K562 (cell line): ENCODE measurements around the gene PDCD11. TPM values are rescaled to one million over a fixed set of nuclear protein-coding genes. Genes with fewer than 3 reads are reported as not detected.

Experiments
- ATAC-seq: fragments of 200-7000 bp; cut with Tn5 transposase; 3 replicates; pipeline ENCODE4 v1.9.1; 2020; ENCODE audit warnings: moderate library complexity
- BruUV-seq: library from RNA; stranded (reverse); fragments of 400-500 nt; replicated peaks from 2 replicates; lab custom pipeline; 2021; lab: Mats Ljungman, UMichigan
- CTCF ChIA-PET: fragments of 300-600 bp; formaldehyde crosslinking; extraction: SDS; loops from one replicate; lab custom pipeline; 2021; ENCODE audit warnings: low intra/inter-chr PET ratio; lab: Yijun Ruan, JAX
- POLR2A ChIA-PET: fragments of 300-600, 350-650 bp; sonication (Branson Sonifier 250); formaldehyde crosslinking; extraction: SDS; loops from one replicate; lab custom pipeline; 2021; ENCODE audit warnings: antibody characterized with exemption, inconsistent platforms; lab: Yijun Ruan, JAX
- DNase-seq, 4 experiments: peaks; one replicate each; pipeline versions ENCODE4 v3.0.0 to v3.0.0-alpha.2; 2011 to 2018; ENCODE audit warnings: low spot score in 3 of 4, mixed read lengths in 3 of 4; ENCODE audit errors: extremely low read depth in 1 of 4
- FAIRE-seq: peaks from 2 replicates; lab custom pipeline; 2011; peaks lifted over from hg19 to GRCh38; lab: Jason Lieb, UNC
- H2AFZ ChIP-seq: 2 replicates; pipeline ENCODE4 v1.6.0; 2011; ENCODE audit warnings: low read depth, low read length, control low read depth, inconsistent platforms
- H3K27ac ChIP-seq: fragments of 200-600 bp; 3 replicates; pipeline ENCODE4 v1.8.0; 2011; ENCODE audit warnings: low read depth, mild to moderate bottlenecking, control low read depth, inconsistent platforms, low read length, moderate library complexity, mixed read lengths; ENCODE audit errors: extremely low read depth
- H3K27me3 ChIP-seq, 2 experiments: fragments of 300-600 bp in 1 of 2; 2 replicates in 1 of 2; 3 replicates in 1 of 2; pipeline versions ENCODE4 v1.6.0 to v1.8.0; 2011; ENCODE audit warnings: inconsistent platforms in 2 of 2, low read length in 2 of 2, mild to moderate bottlenecking in 1 of 2, mixed read lengths in 1 of 2, moderate library complexity in 1 of 2; ENCODE audit not compliant: control insufficient read depth in 2 of 2, insufficient read depth in 2 of 2
- H3K36me3 ChIP-seq: fragments of 300-600 bp; 3 replicates; pipeline ENCODE4 v1.8.0; 2011; ENCODE audit warnings: mild to moderate bottlenecking, low read length, inconsistent platforms; ENCODE audit not compliant: control insufficient read depth, insufficient read depth
- H3K4me1 ChIP-seq, 2 experiments: fragments of 200-600 bp in 1 of 2; replicated peaks in 1 of 2; 2 replicates in 1 of 2; 3 replicates in 1 of 2; pipeline versions ENCODE4 v1.5.1 to v1.8.0; 2011; ENCODE audit warnings: inconsistent platforms in 2 of 2, low read length in 2 of 2, mild to moderate bottlenecking in 1 of 2, mixed read lengths in 1 of 2, moderate library complexity in 1 of 2; ENCODE audit not compliant: control insufficient read depth in 2 of 2, insufficient read depth in 2 of 2
- H3K4me2 ChIP-seq: 2 replicates; pipeline ENCODE4 v1.6.1; 2011; ENCODE audit warnings: low read length, control low read depth, inconsistent platforms, mixed read lengths; ENCODE audit not compliant: insufficient read depth
- H3K4me3 ChIP-seq: fragments of 200-600 bp; sonication (generic), shearing (Covaris generic); 2 replicates; pipeline ENCODE4 v1.5.1; 2016; ENCODE audit warnings: control low read depth, inconsistent platforms
- H3K79me2 ChIP-seq: fragments of 200-600 bp; 3 replicates; pipeline ENCODE4 v1.8.0; 2011; ENCODE audit warnings: low read length, inconsistent platforms; ENCODE audit not compliant: control insufficient read depth, insufficient read depth
- H3K9ac ChIP-seq, 2 experiments: 2 replicates each; pipeline versions ENCODE4 v1.6.0 to v1.6.1; 2011; ENCODE audit warnings: low read depth in 2 of 2, low read length in 2 of 2, control low read depth in 1 of 2, inconsistent platforms in 1 of 2, mild to moderate bottlenecking in 1 of 2, mixed read lengths in 1 of 2; ENCODE audit not compliant: insufficient read depth in 1 of 2
- H3K9me1 ChIP-seq: one replicate; pipeline ENCODE4 v1.6.0; 2011; ENCODE audit warnings: inconsistent platforms, mild to moderate bottlenecking, low read length, moderate library complexity; ENCODE audit not compliant: control insufficient read depth, insufficient read depth
- H3K9me3 ChIP-seq: replicated peaks from 2 replicates; pipeline ENCODE4 v1.5.1; 2011; ENCODE audit warnings: low read depth, low read length, inconsistent platforms; ENCODE audit not compliant: control insufficient read depth, insufficient read depth
- H4K20me1 ChIP-seq: replicated peaks from 2 replicates; pipeline ENCODE4 v1.6.1; 2011; ENCODE audit warnings: low read length, inconsistent platforms, mixed read lengths; ENCODE audit not compliant: control insufficient read depth, insufficient read depth
- CEBPB ChIP-seq: fragments of 450-650 bp; IDR thresholded peaks from 2 replicates; pipeline ENCODE4 v1.6.1; 2016; ENCODE audit warnings: missing genetic modification characterization, missing compliant biosample characterization
- E4F1 ChIP-seq: fragments of 250-450 bp; sonication (Bioruptor Pico); IDR thresholded peaks from 2 replicates; pipeline ENCODE4 v1.5.0; 2021; ENCODE audit warnings: mild to moderate bottlenecking, borderline replicate concordance
- ELF1 ChIP-seq: fragments of 200-800 bp; sonication (Bioruptor generic); IDR thresholded peaks from 2 replicates; pipeline ENCODE4 v1.6.1; 2016; ENCODE audit warnings: missing genetic modification characterization, missing compliant biosample characterization
- JUND ChIP-seq, 2 experiments: IDR thresholded peaks; 2 replicates in 1 of 2; 3 replicates in 1 of 2; pipeline ENCODE4 v1.6.1; 2011; ENCODE audit warnings: borderline replicate concordance in 2 of 2, low read depth in 2 of 2, low read length in 2 of 2, improper control_type of control experiment in 1 of 2, missing biosample characterization in 1 of 2, missing genetic modification characterization in 1 of 2, missing genetic modification reagents in 1 of 2
- RBM14 ChIP-seq: fragments of 200-400 bp; formaldehyde crosslinking; IDR thresholded peaks from 2 replicates; pipeline ENCODE4 v1.6.1; 2018; ENCODE audit warnings: low read depth, mild to moderate bottlenecking, low read length, moderate library complexity, borderline replicate concordance; ENCODE audit not compliant: insufficient read depth
- SETDB1 ChIP-seq: IDR thresholded peaks from one replicate; pipeline ENCODE4 v1.6.1; 2012; ENCODE audit warnings: low read length, control low read depth, inconsistent platforms
- ZNF764 ChIP-seq: fragments of 250-450 bp; sonication (Bioruptor Pico); IDR thresholded peaks from 2 replicates; pipeline ENCODE4 v1.4.0; 2020; ENCODE audit warnings: low read depth, mild to moderate bottlenecking, moderate library complexity
- WGBS: fragments of 100-300 bp; shearing (Covaris generic); methylation state at CpG from one replicate; pipeline ENCODE4 v1.1.6; 2016; ENCODE audit warnings: low coverage, mixed read lengths; ENCODE audit not compliant: insufficient coverage; ENCODE audit errors: missing lambda C conversion rate; 5-methylcytosine and 5-hydroxymethylcytosine counted together
- in situ Hi-C: fragments of 300-500 bp; cut with MboI; formaldehyde crosslinking; loops from 4 replicates; pipeline ENCODE4 v1.15.0; 2018; ENCODE audit warnings: inconsistent platforms, mixed read lengths
- intact Hi-C: fragments of 100-400 bp; cut with micrococcal nuclease; formaldehyde crosslinking; loops from 2 replicates; pipeline ENCODE4 v1.14.2; 2022
- polyA plus RNA-seq, 8 experiments: library from polyadenylated mRNA; depleted of rRNA in 4 of 8; stranded (reverse) in 5 of 8; unstranded in 3 of 8; fragments of >200 nt; fragmentation: Nextera tagmentation in 2 of 8; fragmentation: Illumina TruSeq in 1 of 8; extraction: Ambion mirVana in 2 of 8; extraction: Trizol in 1 of 8; gene quantifications; 2 replicates each; pipeline versions ENCODE4 v1.2.1 to v1.2.3, GENCODE V29; 2011 to 2014; ENCODE audit warnings: inconsistent platforms in 1 of 8, missing spikeins in 1 of 8
- total RNA-seq, 7 experiments: library from RNA; depleted of rRNA in 6 of 7; stranded (reverse); fragments of >200 nt in 6 of 7; fragmentation: Illumina TruSeq in 2 of 7; extraction: Trizol in 2 of 7; gene quantifications; 2 replicates each; pipeline versions ENCODE4 v1.2.1 to v1.2.3, GENCODE V29; 2011 to 2021; ENCODE audit warnings: low replicate concordance in 1 of 7

PDCD11 gene
- total and polyA plus RNA-seq, 9 of the 15 experiments (the other 6 are each of a cell fraction or from before 2014, with no cell fraction given): 14.8 to 73.8 (median 50.0) TPM

DNA sequence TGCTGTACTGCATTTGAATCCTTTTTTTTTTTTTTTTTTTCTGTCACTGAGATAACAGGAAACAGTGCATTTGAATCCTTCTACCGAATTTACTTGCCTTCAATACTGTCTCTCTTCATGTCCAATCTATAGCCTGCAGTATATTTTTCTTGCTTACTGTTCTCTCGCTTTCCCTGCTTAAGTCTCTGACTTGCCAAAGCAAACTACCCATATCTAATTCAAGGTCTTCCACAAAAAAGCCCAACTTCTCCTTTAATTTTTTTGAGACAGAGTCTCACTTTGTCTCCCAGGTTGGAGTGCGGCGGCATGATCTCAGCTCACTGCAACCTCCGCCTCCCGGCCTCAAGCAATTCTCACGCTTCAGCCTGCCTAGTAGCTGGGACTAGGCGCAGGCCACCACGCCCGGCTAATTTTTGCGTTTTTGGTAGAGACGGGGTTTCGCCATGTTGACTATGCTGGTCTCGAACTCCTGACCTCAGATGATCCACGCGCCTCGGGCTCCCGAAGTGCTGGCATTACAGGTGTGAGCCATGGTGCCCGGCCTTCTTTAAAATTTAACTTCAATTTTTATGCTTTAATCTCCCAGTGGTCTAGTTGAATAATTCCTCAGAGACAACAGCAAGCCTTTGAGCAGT is 882 bp downstream of the PDCD11 start:
- no TSS peak for BruUV-seq
- TF ChIP-seq ELF1: no peak
- 0 out of 2 replicates have a peak, but pooled peaks have one; percentile 16 for TF ChIP-seq CEBPB
- no peaks in the 10 kb centered on the region for H3K27me3 ChIP-seq
- CTCF ChIA-PET: no interaction called here
- in situ Hi-C loops (no loop called here), intact Hi-C loops (loop anchor here (5.0 kb wide), 1 partner anchor 45 kb away; the partner anchor contains the start of gene PCGF6)
- H3K9me1 ChIP-seq: peaks cover 5% of the 10 kb centered on the region
- peak overlapping the region; percentile 92 for H3K4me2 ChIP-seq
- H3K27ac ChIP-seq: peak overlapping the region; percentile 72
- H2AFZ ChIP-seq: peak overlapping the region; percentile 63; the same call in 1 of the 2 replicates
- 0 out of 2 replicates have a peak, but pooled peaks cover 4% of the 10 kb centered on the region for H4K20me1 ChIP-seq
- H3K9ac ChIP-seq: peak overlapping the region; percentile 85 to 89
- peaks cover 76% of the 10 kb centered on the region for H3K79me2 ChIP-seq
- peaks cover 10 to 15% of the 10 kb centered on the region in 2 experiments; a peak in 4 of 5 replicates for H3K4me1 ChIP-seq
- 1% methylated on average over 19 of the region's 19 CpGs for WGBS
- POLR2A ChIA-PET: interaction anchor here (0.8 to 2.0 kb wide), 3 partner anchors 10 to 30 kb away, joined by 4 to 6 read pairs (median 5); partner anchors contain the start of gene TAF5
- DNase-seq (peak in 1 of 4 experiments; percentile 24), ATAC-seq (no peak), FAIRE-seq (peak; percentile 56)
- H3K4me3 ChIP-seq: peak overlapping the region; percentile 74
- no peaks in the 10 kb centered on the region for H3K9me3 ChIP-seq
- peaks cover 70% of the 10 kb centered on the region for H3K36me3 ChIP-seq

GRCh38 chr10:103413564-103413963 is 17.1 kb downstream of the PDCD11 start:
- WGBS: 98% methylated on average over 2 of the region's 2 CpGs
- no peak overlapping the region for H3K4me3 ChIP-seq
- TF ChIP-seq E4F1 (CRISPR knock-in tag) (no peak), RBM14 (no peak), SETDB1 (no peak), JUND (IDR thresholded peaks at IDR 0.05; ENCODE audit: borderline replicate concordance, low read depth, low read length) (no peak), JUND (tag; IDR thresholded peaks at IDR 0.05; ENCODE audit: borderline replicate concordance, low read depth, low read length) (no peak), ZNF764 (CRISPR knock-in tag) (no peak)
- ATAC-seq: no peak
- no peaks in the 10 kb centered on the region for H3K9me3 ChIP-seq
- no peak overlapping the region for H3K27ac ChIP-seq
- in situ Hi-C loops: loop anchor here (5.0 kb wide), 1 partner anchor 64 kb away; the partner anchor contains the start of gene CALHM3
- no peaks in the 10 kb centered on the region for H3K9me1 ChIP-seq
- FAIRE-seq: no peak
- H3K4me2 ChIP-seq: no peak overlapping the region
- no TSS peak for BruUV-seq
- no peaks in the 10 kb centered on the region for H3K4me1 ChIP-seq
- H3K27me3 ChIP-seq: no peaks in the 10 kb centered on the region
- POLR2A ChIA-PET: interaction anchor here (0.9 kb wide), 1 partner anchor 19 kb away, joined by 3 read pairs; no protein-coding TSS in a partner anchor
- H2AFZ ChIP-seq: no peak overlapping the region
- CTCF ChIA-PET: no interaction called here
- no peak overlapping the region for H3K9ac ChIP-seq
- DNase-seq: no peak
- no peaks in the 10 kb centered on the region for H3K79me2 ChIP-seq
- H4K20me1 ChIP-seq: no peaks in the 10 kb centered on the region
- intact Hi-C loops: loop anchor here (10.0 kb wide), 1 partner anchor 151 kb away; no protein-coding TSS in a partner anchor
- peaks cover 88% of the 10 kb centered on the region for H3K36me3 ChIP-seq
